Immature natural killer cell (primary cell): ENCODE measurements around the gene CELF4. TPM values are rescaled to one million over a fixed set of nuclear protein-coding genes. Genes with fewer than 3 reads are reported as not detected.

ENCODE experiments used
- DNase-seq, 3 donors: peaks; one replicate each; pipeline ENCODE4 v3.0.0; 2022; ENCODE audit warnings: mixed read lengths in 1 of 3
- H3K27ac Mint-ChIP-seq, 6 donors: one replicate each; pipeline ENCODE4 v1.8.0; 2020; ENCODE audit warnings: mixed read lengths in 6 of 6, mild to moderate bottlenecking in 5 of 6, inconsistent platforms in 4 of 6, moderate library complexity in 3 of 6
- H3K27me3 Mint-ChIP-seq, 3 donors: one replicate each; pipeline ENCODE4 v1.8.0; 2020 to 2021; ENCODE audit warnings: low read depth in 3 of 3, mild to moderate bottlenecking in 3 of 3, mixed read lengths in 3 of 3, moderate library complexity in 3 of 3, inconsistent platforms in 1 of 3
- H3K36me3 Mint-ChIP-seq, 3 donors: one replicate each; pipeline ENCODE4 v1.8.0; 2020; ENCODE audit warnings: mixed read lengths in 3 of 3, inconsistent platforms in 2 of 3, mild to moderate bottlenecking in 2 of 3
- H3K4me1 Mint-ChIP-seq, 2 donors: one replicate each; pipeline ENCODE4 v1.8.0; 2020; ENCODE audit warnings: inconsistent platforms in 2 of 2, mild to moderate bottlenecking in 2 of 2, mixed read lengths in 2 of 2, moderate library complexity in 1 of 2
- H3K4me3 Mint-ChIP-seq, 5 donors: one replicate each; pipeline ENCODE4 v1.8.0; 2020; ENCODE audit warnings: mild to moderate bottlenecking in 5 of 5, mixed read lengths in 5 of 5, inconsistent platforms in 3 of 5, moderate library complexity in 3 of 5
- H3K9me3 Mint-ChIP-seq, 6 donors: one replicate each; pipeline ENCODE4 v1.8.0; 2020; ENCODE audit warnings: mild to moderate bottlenecking in 6 of 6, mixed read lengths in 6 of 6, inconsistent platforms in 4 of 6, moderate library complexity in 3 of 6
- polyA plus RNA-seq, 3 donors: library from polyadenylated mRNA; unstranded; fragments of 300-500 nt; fragmentation: Illumina TruSeq; gene quantifications; one replicate each; pipeline ENCODE4 v1.2.3, GENCODE V29; 2021

Gene CELF4
- polyA plus RNA-seq, 3 donors from 2014 or later: 0.07 to 0.13 TPM; not detected in 1

DNA sequence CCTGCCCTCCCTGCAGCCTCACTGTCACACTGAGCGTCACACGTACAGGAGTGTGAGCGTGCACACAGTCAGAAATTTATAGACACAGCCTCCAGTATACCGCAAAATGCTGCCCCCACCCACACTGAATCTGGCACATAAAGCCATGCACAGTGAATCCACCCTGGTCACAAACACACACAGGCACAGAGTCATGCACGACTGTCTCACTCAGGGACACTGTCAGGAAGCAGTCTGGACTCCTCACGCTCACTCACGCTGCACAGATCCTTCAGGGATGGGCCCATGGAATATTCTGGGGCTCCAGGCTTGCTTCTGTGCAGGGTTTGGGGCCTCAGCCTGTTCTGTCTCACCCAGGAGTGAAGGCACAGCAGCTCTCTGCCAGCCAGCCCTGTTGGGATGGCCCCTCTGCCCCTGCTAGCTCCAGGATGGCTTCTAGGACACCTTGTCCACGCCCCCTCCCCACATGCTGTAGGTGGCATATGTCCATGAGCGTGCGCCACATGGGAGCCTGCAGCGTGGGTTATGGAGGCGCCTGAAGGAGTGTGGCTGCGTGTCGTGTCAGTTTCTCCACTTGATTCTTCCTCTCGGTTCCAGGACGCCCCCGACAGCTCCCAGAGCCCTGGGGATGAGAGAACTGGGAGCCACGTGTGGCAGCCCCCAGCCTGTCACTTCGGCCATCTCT is 175.8 kb downstream of the CELF4 start:
- Mint-ChIP-seq H3K36me3 (no peaks in the 10 kb centered on the region), H3K27ac (no peak overlapping the region), H3K27me3 (peaks cover 0 to 10% (median 1%) of the 10 kb centered on the region in 3 donors), H3K9me3 (no peaks in the 10 kb centered on the region), H3K4me3 (no peak overlapping the region), H3K4me1 (peaks cover 10 to 11% of the 10 kb centered on the region in 2 donors)
- no peak for DNase-seq

DNA sequence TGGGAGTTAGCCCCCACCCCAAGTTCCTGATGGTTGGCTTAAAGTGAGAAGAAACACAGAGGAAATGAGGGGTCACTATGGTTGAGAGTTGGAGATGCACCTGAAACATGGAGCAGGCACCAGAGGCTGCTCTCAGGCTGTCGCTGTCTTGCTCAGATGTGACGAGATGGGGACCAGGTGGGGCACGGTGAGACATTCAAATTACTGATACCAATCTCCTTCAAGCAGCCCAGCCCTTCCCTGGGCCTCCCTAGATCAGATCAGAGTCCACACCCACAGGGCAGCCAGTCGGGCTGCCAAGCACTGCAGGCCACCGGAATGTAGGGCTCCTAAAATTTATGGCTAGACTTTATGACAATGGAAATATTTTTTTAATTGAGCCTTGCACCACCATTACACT is 176.6 kb downstream of the CELF4 start:
- Mint-ChIP-seq H3K27ac (no peak overlapping the region), H3K36me3 (no peaks in the 10 kb centered on the region), H3K4me1 (peaks cover 7 to 11% of the 10 kb centered on the region in 2 donors), H3K27me3 (peaks cover 0 to 10% (median 1%) of the 10 kb centered on the region in 3 donors), H3K4me3 (no peak overlapping the region), H3K9me3 (no peaks in the 10 kb centered on the region)
- DNase-seq: no peak

DNA sequence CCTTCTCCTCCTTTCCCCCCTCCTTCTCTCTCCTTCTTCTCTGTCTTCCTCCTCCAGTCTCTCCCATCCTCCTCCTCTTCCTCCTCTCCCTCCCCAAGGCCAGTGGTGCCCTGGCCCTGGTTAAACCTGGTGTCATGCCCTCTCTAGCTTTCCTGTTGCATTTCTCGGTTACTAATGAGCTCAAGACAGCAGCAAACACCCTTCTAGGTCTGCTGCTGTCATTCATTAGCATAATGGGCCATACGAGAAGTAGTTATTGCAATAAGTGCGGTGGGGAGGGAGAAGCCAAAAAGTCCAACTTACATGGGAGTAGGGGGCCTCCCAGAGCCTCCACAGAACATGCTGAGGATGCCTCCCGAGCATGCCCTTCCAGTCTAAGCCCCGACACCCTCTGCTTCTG is 177.2 kb downstream of the CELF4 start:
- Mint-ChIP-seq H3K27me3 (peaks cover 0 to 10% (median 1%) of the 10 kb centered on the region in 3 donors), H3K9me3 (no peaks in the 10 kb centered on the region), H3K27ac (no peak overlapping the region), H3K4me3 (no peak overlapping the region), H3K36me3 (no peaks in the 10 kb centered on the region), H3K4me1 (peaks cover 7 to 8% of the 10 kb centered on the region in 2 donors)
- DNase-seq: no peak

DNA sequence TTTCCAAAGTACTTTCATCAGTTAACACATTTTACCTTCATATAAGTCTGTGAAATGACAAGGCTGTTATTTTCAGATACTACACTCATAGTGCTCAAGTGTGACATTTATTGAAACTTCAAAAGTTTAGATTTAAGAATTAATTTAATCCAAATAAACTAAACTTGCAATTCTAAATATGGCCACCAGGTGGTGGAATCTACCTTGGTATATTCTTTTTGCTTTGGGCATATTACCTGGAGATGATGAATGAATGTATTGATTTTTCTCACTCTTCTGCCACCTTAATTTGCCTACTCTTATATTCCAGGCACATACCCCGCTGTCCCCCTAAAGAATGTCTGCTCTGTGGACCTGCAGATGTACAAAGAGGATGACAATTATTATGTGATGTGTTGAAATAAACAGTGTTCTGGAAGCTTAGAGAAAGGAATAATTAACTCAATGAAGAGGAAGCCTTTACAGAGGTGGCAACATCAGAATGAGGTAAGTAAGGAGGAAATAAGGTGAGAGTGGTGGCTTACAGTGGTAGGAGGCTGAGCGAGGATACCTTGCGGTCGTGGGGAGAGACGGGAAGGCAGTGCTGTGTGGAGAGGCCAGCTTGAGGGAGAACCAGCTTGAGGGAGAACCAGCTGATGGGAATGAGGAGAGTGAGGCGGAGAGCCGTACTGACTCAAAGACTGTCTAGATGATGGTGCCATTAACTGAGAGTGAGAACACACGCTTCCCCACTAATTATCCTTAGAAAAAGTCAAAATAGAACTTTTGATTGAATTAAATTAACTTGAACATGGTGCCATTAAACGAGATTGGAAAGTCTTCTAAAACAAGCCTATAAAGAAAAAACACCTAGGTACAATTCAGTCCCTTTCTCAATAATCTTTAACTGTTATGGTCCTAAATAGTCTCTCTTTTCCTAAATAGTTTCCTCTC is 179.5 kb downstream of the CELF4 start:
- Mint-ChIP-seq H3K27ac (no peak overlapping the region), H3K36me3 (no peaks in the 10 kb centered on the region), H3K9me3 (no peaks in the 10 kb centered on the region), H3K4me1 (no peaks in the 10 kb centered on the region), H3K4me3 (no peak overlapping the region), H3K27me3 (peaks cover 0 to 3% (median 1%) of the 10 kb centered on the region in 3 donors)
- DNase-seq: peak in 2 of 3 donors; percentile 20 to 22

DNA sequence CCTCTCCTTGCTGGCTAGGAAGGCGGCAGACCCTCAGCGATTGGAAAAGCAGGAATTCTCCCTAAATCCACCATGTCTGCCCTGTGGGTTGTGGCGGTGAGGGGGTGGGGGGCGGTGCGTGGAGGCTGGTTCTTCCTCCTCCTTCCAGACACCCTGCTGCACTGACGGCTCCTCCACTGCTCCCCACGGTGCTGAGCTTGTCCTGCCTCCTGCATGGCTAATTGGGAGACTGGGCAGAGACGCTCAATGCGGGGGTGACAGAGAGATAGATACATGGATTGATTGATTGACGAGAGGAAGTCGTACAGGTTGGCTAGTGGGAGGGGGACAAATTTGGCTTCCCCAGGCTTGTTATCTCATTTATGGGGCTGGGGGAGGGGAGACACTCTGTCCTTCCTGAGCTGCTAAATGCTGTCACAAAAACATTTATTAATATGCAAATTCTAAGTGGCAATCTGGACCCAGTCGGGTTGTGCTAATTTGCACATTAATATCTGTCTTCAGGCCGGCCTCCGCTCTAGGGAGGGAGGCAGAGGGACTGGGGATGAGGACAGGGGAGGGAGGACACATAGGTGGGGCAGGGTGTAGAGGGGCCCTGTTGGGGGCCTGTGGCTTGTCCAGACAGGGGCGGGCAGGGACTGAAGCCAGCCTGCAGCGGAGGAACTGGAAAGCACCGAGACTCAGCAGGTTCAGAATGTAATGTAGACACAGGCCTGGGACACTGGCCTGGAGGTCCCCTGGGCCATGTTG is 181.6 kb downstream of the CELF4 start:
- Mint-ChIP-seq H3K9me3 (no peaks in the 10 kb centered on the region), H3K27ac (no peak overlapping the region), H3K36me3 (no peaks in the 10 kb centered on the region), H3K27me3 (peaks cover 2 to 7% (median 3%) of the 10 kb centered on the region in 3 donors), H3K4me1 (no peaks in the 10 kb centered on the region), H3K4me3 (no peak overlapping the region)
- no peak for DNase-seq

DNA sequence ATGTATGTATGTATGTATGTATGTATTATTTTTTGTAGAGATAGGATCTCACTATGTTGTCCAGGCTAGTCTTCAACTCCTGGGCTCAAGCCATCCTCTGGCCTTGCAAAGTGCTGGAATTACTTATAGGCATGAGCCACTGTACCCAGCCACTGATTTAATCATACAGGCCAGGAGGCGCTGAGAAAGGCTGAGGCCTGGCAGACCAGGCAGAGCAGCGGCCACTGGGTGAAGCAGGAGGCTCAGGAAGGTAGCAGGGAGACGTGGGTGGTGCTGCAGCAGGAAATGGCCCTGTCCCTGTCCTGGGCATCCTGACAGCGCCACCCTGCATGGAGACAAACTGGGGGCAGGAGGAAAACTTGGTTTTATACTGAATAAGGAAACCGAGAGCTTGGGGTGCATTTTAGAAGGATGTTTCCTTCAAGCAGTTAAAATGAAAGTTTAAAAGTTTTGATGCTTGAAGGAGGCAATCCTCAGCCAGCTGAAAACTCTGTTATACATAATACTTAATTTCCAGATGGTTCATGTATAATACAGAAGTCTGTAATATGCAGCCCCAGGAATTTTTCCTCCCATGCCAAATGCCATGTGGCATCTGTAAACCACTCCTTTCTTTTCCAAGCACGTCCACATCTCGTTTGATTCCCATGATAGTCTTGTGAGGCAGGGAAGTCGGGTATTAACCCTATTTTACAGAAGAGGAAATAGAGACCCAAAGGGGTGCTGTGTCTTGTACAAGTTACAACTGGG is 182.4 kb downstream of the CELF4 start:
- DNase-seq: no peak
- no peaks in the 10 kb centered on the region for H3K36me3 Mint-ChIP-seq
- H3K4me3 Mint-ChIP-seq: no peak overlapping the region
- H3K4me1 Mint-ChIP-seq: no peaks in the 10 kb centered on the region
- H3K27me3 Mint-ChIP-seq: peaks cover 2 to 7% (median 3%) of the 10 kb centered on the region in 3 donors
- H3K9me3 Mint-ChIP-seq: no peaks in the 10 kb centered on the region
- no peak overlapping the region for H3K27ac Mint-ChIP-seq

DNA sequence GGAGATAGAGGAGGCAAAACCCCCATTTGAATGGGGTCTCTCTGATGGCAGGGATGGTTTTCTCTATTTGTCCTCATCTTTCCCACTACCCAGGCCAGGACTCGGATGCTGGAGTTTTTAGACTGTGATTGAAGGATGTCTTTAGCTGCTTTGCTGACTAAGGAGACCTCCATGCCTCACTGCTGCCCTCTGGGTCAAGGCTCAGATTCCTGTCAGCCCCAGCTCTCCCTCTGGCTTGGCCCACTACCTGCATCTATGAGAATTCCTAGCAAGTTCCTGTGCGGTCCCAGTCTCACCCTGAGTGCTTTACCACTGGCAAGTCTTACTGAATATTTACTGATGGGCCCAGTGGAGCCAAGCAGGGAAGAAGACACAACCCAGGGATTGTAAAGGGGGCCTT is 184.0 kb downstream of the CELF4 start:
- Mint-ChIP-seq H3K27ac (no peak overlapping the region), H3K9me3 (no peaks in the 10 kb centered on the region), H3K4me3 (no peak overlapping the region), H3K27me3 (peaks cover 2 to 7% (median 3%) of the 10 kb centered on the region in 3 donors), H3K36me3 (no peaks in the 10 kb centered on the region), H3K4me1 (no peaks in the 10 kb centered on the region)
- DNase-seq: no peak

DNA sequence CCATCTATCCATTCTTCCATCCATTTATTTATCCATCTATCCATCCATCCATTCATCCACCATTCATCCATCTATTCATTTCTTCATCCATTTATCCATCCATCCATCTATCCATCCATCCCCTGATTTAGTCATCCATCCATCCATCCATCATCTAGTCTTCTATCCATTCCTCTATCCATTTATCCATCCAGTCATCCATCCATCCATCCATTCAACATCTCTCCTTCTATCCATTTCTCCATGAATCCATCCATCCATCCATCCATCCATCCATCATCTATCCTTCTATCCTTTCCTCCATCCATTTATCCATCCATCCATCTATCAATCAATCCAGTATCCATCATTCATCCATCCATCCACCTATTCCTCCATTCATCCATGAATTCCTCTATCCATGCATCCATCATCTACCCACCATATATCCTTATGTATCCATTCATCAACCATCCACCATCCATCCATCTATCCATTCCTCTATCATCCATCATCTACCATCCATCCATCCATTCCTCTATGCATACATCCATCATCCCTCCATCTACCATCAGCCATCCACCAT is 185.0 kb downstream of the CELF4 start:
- Mint-ChIP-seq H3K36me3 (no peaks in the 10 kb centered on the region), H3K27me3 (peaks cover 2 to 9% (median 5%) of the 10 kb centered on the region in 3 donors), H3K27ac (peak overlapping the region in 1 of 6 donors; percentile 56), H3K4me1 (no peaks in the 10 kb centered on the region), H3K4me3 (no peak overlapping the region), H3K9me3 (no peaks in the 10 kb centered on the region)
- no peak for DNase-seq

DNA sequence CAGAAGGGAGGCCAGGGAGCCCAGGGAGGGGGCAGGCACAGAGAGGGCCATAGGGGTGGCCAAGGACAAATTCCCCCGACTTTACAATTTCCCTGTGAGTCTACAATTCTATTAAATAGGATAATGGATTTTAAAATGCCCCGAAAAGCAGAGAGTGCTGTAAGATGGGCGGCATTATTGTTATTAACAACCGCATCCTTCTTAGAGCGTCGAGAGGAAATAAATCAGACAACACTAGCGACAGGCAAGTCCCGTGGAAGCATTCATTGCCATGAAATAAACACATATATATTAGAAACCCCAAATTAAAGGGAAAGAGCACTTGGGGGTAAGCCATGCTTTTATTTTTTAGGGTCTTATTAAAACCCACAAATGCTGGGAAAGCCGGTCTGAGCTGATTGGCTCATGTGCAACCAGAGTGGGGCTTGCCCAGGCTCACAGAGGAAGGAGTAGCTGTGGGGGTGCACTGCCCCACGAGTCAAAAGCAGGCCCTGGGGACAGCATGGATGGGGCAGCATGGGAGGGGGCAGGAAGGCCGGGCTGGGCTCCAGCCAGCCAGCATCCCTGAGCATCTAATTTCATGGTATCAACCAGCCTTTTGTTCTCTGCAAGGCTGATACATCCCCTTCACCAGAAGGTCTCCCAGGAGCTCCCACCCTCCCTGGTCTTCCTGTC is 187.1 kb downstream of the CELF4 start:
- Mint-ChIP-seq H3K27me3 (peaks cover 2 to 9% (median 2%) of the 10 kb centered on the region in 3 donors), H3K27ac (no peak overlapping the region), H3K4me3 (no peak overlapping the region), H3K9me3 (no peaks in the 10 kb centered on the region), H3K4me1 (no peaks in the 10 kb centered on the region), H3K36me3 (no peaks in the 10 kb centered on the region)
- no peak for DNase-seq

DNA sequence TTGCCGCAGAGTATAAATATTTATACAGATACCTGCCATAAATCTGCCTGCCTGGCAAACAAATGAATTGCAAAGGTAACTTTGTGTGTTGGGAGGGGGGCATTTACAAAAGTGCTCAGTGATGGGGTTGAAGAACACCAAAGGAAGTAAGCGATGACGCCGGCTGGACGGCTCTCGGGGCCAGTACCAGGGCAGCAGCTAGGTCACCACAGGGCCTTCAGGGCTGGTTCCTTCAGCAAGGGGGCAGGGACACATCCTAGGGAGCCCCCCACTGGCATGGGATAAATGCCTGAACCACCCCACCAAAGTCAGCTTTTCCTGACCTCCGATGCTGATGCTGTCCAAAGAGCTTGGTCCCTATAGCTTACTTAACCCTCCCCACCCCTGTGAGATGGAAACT is 190.4 kb downstream of the CELF4 start:
- no peak for DNase-seq
- Mint-ChIP-seq H3K36me3 (no peaks in the 10 kb centered on the region), H3K9me3 (no peaks in the 10 kb centered on the region), H3K4me3 (no peak overlapping the region), H3K27me3 (peaks cover under 1 to 2% (median 2%) of the 10 kb centered on the region in 3 donors), H3K27ac (no peak overlapping the region), H3K4me1 (no peaks in the 10 kb centered on the region)

DNA sequence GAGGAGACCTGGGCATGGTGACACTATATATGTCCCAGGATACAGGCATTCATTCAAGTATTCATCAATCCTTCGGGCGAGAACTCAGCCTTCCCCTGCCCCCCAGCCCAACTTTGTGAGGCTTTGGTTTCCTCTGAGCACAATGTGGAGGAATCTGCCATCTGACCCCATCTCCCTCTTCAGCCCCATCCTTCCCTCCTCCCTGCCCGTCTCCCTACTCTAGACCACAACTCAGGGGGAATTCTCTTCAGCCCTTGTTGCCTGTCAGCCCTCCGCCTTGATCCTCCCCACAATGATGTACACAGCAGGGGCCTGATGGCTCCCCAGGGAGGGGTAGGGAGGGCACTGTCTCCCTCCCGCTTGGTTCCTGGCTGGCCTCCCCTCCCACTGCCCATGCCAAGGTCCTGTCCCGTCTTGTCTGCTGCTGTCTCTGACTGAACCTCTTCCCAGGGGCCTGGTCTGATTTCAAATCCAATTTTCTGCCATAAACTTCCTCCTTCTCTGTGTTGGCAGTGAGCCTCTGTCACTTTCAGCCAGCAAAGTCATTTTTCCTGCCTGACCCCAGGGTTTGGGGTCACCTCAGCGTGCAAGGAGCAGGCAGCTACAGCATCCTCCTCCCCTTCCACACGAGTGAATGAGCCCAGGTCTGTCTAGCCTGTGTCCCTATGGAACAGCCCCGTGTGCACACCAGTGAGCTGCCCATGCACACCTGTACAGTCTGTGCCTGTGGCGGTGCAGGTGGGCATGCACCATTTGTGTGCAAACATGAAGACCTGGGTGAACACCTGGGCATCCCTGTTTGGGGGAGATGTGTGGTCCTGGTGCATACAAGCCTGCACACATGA is 197.3 kb downstream of the CELF4 start:
- Mint-ChIP-seq H3K4me1 (no peaks in the 10 kb centered on the region), H3K4me3 (no peak overlapping the region), H3K36me3 (no peaks in the 10 kb centered on the region), H3K9me3 (no peaks in the 10 kb centered on the region), H3K27me3 (peaks cover 2 to 8% (median 4%) of the 10 kb centered on the region in 3 donors), H3K27ac (no peak overlapping the region)
- no peak for DNase-seq

DNA sequence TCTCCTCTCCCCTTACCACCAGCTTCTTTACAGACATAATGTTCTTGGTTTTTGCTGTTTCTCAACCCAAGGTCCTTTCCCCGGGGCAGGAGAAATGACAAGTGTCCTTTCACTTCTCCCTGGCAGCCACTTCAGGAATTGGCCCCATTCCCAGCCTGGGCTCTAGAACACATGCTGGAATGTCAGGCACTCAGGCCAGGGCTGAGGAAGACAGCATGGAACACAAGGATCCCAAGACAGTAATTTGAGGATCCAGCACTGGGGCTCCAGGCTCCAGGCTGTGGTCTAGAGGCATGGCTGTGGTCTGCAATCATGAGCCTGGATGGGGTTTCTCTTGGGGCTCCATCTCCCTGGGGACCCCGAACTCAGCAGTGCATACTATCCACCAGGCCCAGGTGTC is 201.4 kb downstream of the CELF4 start:
- no peaks in the 10 kb centered on the region for H3K36me3 Mint-ChIP-seq
- H3K27me3 Mint-ChIP-seq: peaks cover 2 to 9% (median 4%) of the 10 kb centered on the region in 3 donors
- no peaks in the 10 kb centered on the region for H3K9me3 Mint-ChIP-seq
- no peak overlapping the region for H3K4me3 Mint-ChIP-seq
- no peak overlapping the region for H3K27ac Mint-ChIP-seq
- H3K4me1 Mint-ChIP-seq: no peaks in the 10 kb centered on the region
- no peak for DNase-seq
